HL-60 (cell line): ENCODE measurements around the gene MOCS1.

Experiments used
- DNase-seq, 2 experiments: peaks; one replicate each; pipeline ENCODE4 v3.0.0-alpha.2; 2010 to 2020; ENCODE audit warnings: low read depth in 1 of 2, low spot score in 1 of 2
- H3K27ac ChIP-seq: fragments of 250-450 bp; sonication (Bioruptor Pico); replicated peaks from 2 replicates; pipeline ENCODE4 v1.5.1; 2020; ENCODE audit warnings: mild to moderate bottlenecking, moderate library complexity
- H3K27me3 ChIP-seq: fragments of 250-450 bp; sonication (Bioruptor Pico); 2 replicates; pipeline ENCODE4 v1.5.1; 2021; ENCODE audit warnings: mild to moderate bottlenecking, moderate library complexity; ENCODE audit not compliant: insufficient read depth, poor library complexity, severe bottlenecking
- H3K4me3 ChIP-seq: replicated peaks from 2 replicates; pipeline ENCODE4 v1.5.1; 2011; ENCODE audit warnings: mild to moderate bottlenecking, control low read depth, low read length; ENCODE audit not compliant: insufficient read depth
- CTCF ChIP-seq: IDR thresholded peaks from one replicate; pipeline ENCODE4 v1.5.1; 2011; ENCODE audit warnings: low read length, control low read depth, inconsistent platforms; ENCODE audit not compliant: insufficient read depth
- GABPA ChIP-seq: IDR thresholded peaks from 2 replicates; pipeline ENCODE4 v1.6.1; 2012; ENCODE audit warnings: low read depth
- POLR2AphosphoS5 ChIP-seq: IDR thresholded peaks from 2 replicates; pipeline ENCODE4 v1.6.1; 2012; ENCODE audit warnings: low read depth
- REST ChIP-seq: IDR thresholded peaks from 2 replicates; pipeline ENCODE4 v1.6.1; 2012; ENCODE audit warnings: low read depth; ENCODE audit not compliant: insufficient replicate concordance
- SPI1 ChIP-seq: IDR thresholded peaks from 2 replicates; pipeline ENCODE4 v1.6.1; 2012; ENCODE audit warnings: low read depth, mild to moderate bottlenecking, borderline replicate concordance

The MOCS1 gene

GRCh38 chr6:39879535-39879934, 54.7 kb downstream of the MOCS1 start:
- no peak overlapping the region for H3K4me3 ChIP-seq
- H3K27ac ChIP-seq = no peak overlapping the region
- no peaks in the 10 kb centered on the region for H3K27me3 ChIP-seq
- DNase-seq = no peak
- no peak for TF ChIP-seq REST
- no peak for TF ChIP-seq SPI1
- TF ChIP-seq CTCF = no peak
- no peak for TF ChIP-seq POLR2AphosphoS5
- TF ChIP-seq GABPA = no peak

- Histone ChIP-seq H3K27me3 (no peaks in the 10 kb centered on the region), H3K27ac (no peak overlapping the region), H3K4me3 (no peak overlapping the region)
- TF ChIP-seq REST (no peak), SPI1 (no peak), CTCF (no peak), GABPA (no peak), POLR2AphosphoS5 (no peak)
- no peak for DNase-seq
Measured at GRCh38 chr6:39876826-39877225, 57.4 kb downstream of the MOCS1 start.

- Histone ChIP-seq H3K27ac (no peak overlapping the region), H3K4me3 (no peak overlapping the region), H3K27me3 (no peaks in the 10 kb centered on the region)
- TF ChIP-seq CTCF (no peak), POLR2AphosphoS5 (no peak), GABPA (no peak), SPI1 (no peak), REST (no peak)
- no peak for DNase-seq
Measured at GRCh38 chr6:39876111-39876510, 58.2 kb downstream of the MOCS1 start.
